ENCODE measurements around the gene DDX1.

GRCh38 chr2:15610430-15610952 is 18.8 kb downstream of the DDX1 start:
- TF ChIP-seq EZH2 (IDR thresholded peaks at IDR 0.05; ENCODE audit: insufficient read depth, poor library complexity, severe bottlenecking) (no peak), EZH2phosphoT487 (IDR thresholded peaks at IDR 0.05; ENCODE audit: insufficient read depth, low read depth) (no peak)

Measured in GM23248 (cell line).